ENCODE data around the gene MYOM1. TPM values are rescaled to one million over a fixed set of nuclear protein-coding genes. Genes with fewer than 3 reads are reported as not detected.

The MYOM1 gene
- total RNA-seq, 2 donors from 2014 or later, result 6.1 to 6.5 TPM

DNA sequence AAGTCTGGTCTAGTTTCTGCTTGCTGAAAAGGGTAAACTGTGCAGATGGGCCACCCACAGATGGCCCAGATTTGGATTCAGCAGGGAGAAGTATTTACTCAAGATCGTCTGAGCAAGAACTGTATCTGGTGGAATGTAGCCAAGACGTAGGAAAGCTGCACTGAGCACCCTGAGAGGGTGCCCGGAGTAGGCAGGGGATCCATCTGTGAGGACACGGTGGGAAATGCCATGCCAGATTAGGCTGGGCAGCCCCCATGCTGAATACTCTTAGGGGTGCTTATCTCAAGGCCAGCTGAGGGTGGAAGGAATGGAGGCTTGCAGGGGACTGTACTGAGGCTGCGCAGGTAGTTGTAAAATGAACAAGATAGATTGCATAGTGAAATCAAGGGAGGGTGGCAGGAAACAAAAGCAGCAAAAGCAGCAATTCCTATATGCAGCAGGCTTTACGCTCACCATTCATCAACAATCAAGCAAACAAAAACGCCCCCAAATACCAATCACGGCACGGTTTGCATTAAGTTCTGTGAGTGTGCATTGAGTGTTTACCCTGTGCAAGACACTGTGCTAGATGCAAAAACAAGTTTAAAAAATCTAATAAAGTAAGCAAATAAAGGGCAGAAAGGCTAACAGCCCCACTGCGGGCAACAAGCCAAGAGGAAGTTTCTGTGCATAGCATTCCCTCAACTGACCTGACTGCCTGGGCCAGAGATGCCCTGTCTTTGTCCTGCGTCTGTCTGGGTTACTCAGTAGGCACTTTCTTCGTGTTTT is 174.7 kb downstream of the MYOM1 start:
- H3K27me3 ChIP-seq (replicated peaks; ENCODE audit: insufficient read depth), result no peaks in the 10 kb centered on the region
- intact Hi-C loops (cut with DNase I), result no loop called here
- WGBS, result 38% methylated on average over 12 of the region's 12 CpGs
- H3K4me3 ChIP-seq, result peak overlapping the region in 1 of 2 donors; percentile 10
- no peaks in the 10 kb centered on the region for H3K36me3 ChIP-seq
- TF ChIP-seq POLR2A (IDR thresholded peaks at IDR 0.05) (no peak), POLR2AphosphoS5 (IDR thresholded peaks at IDR 0.05) (no peak)
- TF ChIP-seq, protein P1, sequence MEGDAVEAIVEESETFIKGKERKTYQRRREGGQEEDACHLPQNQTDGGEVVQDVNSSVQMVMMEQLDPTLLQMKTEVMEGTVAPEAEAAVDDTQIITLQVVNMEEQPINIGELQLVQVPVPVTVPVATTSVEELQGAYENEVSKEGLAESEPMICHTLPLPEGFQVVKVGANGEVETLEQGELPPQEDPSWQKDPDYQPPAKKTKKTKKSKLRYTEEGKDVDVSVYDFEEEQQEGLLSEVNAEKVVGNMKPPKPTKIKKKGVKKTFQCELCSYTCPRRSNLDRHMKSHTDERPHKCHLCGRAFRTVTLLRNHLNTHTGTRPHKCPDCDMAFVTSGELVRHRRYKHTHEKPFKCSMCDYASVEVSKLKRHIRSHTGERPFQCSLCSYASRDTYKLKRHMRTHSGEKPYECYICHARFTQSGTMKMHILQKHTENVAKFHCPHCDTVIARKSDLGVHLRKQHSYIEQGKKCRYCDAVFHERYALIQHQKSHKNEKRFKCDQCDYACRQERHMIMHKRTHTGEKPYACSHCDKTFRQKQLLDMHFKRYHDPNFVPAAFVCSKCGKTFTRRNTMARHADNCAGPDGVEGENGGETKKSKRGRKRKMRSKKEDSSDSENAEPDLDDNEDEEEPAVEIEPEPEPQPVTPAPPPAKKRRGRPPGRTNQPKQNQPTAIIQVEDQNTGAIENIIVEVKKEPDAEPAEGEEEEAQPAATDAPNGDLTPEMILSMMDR (IDR thresholded peaks at IDR 0.05), result no peak
- no peak overlapping the region for H3K27ac ChIP-seq
- peak; percentile 53 for DNase-seq (ENCODE audit: low spot score)
- no peaks in the 10 kb centered on the region for H3K4me1 ChIP-seq (replicated peaks)
- H3K9me3 ChIP-seq, result no peaks in the 10 kb centered on the region

DNA sequence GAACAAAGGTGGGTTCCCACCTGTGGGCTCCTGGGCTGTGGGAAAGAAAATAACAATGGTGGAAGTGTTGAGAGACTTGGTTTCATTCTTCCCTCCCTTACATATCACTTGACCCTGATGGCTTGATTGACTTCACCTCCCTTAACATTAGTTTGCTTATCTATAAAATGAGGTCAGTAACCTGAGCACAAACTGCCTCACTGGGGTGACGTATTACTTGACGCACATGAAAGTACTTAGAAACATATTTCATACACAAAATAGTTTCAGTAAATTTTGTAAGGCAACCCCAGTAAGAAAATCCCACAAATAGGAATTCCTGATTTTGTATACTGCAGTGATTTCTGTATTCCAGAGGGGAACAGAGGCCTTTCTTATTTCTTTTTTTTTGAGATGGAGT is 177.4 kb downstream of the MYOM1 start:
- Histone ChIP-seq H3K9me3 (no peaks in the 10 kb centered on the region), H3K4me1 (replicated peaks) (no peaks in the 10 kb centered on the region), H3K4me3 (no peak overlapping the region), H3K27me3 (replicated peaks; ENCODE audit: insufficient read depth) (no peaks in the 10 kb centered on the region), H3K27ac (no peak overlapping the region), H3K36me3 (no peaks in the 10 kb centered on the region)
- intact Hi-C loops (cut with DNase I), result no loop called here
- DNase-seq (ENCODE audit: low spot score), result no peak
- TF ChIP-seq POLR2AphosphoS5 (IDR thresholded peaks at IDR 0.05), result no peak
- TF ChIP-seq, protein P1 (IDR thresholded peaks at IDR 0.05), result no peak
- no peak for TF ChIP-seq POLR2A (IDR thresholded peaks at IDR 0.05)
- 87% methylated on average over 2 of the region's 2 CpGs for WGBS

DNA sequence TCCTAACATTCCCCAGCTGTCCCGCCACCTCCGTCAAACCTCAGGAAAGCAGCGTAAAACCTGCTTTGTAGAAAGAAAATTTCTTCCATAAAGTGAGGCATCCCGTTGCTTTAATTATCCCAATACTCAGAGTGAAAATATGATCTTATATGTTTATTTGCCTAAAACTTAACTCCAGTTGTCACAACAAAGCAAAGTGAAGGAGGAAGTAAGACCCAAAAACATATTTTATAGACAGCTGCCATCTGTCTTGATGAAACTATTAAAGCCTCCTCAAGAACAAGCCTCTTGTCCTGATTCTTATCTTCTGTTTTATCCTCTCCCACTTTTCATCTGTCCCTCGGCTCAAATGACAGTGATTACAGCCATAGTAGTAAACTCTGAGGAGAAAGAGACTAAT is 177.9 kb downstream of the MYOM1 start:
- 50% methylated on average over 5 of the region's 5 CpGs for WGBS
- H3K27me3 ChIP-seq (replicated peaks; ENCODE audit: insufficient read depth), result no peaks in the 10 kb centered on the region

DNA sequence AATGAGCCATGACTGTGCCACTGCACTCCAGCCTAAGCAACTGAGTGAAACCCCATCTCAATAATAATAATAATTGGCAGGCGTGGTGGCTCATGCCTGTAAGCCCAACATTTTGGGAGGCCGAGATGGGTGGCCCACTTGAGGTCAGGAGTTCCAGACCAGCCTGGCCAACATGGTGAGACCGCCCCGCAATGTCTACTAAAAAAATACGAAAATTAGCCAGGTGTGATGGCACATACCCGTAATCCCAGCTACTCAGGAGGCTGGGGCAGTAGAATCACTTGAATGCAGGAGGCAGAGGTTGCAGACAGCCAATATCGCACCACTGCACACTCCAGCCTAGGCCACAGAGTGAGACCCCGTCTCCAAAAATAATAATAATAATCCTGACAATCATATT is 178.9 kb downstream of the MYOM1 start:
- no peaks in the 10 kb centered on the region for H3K36me3 ChIP-seq
- intact Hi-C loops (cut with DNase I), result no loop called here
- H3K4me3 ChIP-seq, result no peak overlapping the region
- no peak overlapping the region for H3K27ac ChIP-seq
- H3K4me1 ChIP-seq (replicated peaks), result no peaks in the 10 kb centered on the region
- H3K27me3 ChIP-seq (replicated peaks; ENCODE audit: insufficient read depth), result no peaks in the 10 kb centered on the region
- H3K9me3 ChIP-seq, result no peaks in the 10 kb centered on the region
- 97% methylated on average over 8 of the region's 8 CpGs for WGBS
- no peak for DNase-seq (ENCODE audit: low spot score)
- TF ChIP-seq POLR2AphosphoS5 (IDR thresholded peaks at IDR 0.05) (no peak), POLR2A (IDR thresholded peaks at IDR 0.05) (no peak)
- TF ChIP-seq, protein P1 (IDR thresholded peaks at IDR 0.05), result no peak

More for the DNA sequence above, 177.9 kb downstream of the MYOM1 start:
- no peak for DNase-seq (ENCODE audit: low spot score)
- Histone ChIP-seq H3K4me1 (replicated peaks) (no peaks in the 10 kb centered on the region), H3K27ac (no peak overlapping the region), H3K36me3 (no peaks in the 10 kb centered on the region), H3K4me3 (no peak overlapping the region), H3K9me3 (no peaks in the 10 kb centered on the region)
- intact Hi-C loops (cut with DNase I), result no loop called here
- TF ChIP-seq, protein P1 (IDR thresholded peaks at IDR 0.05), result no peak
- no peak for TF ChIP-seq POLR2AphosphoS5 (IDR thresholded peaks at IDR 0.05)
- no peak for TF ChIP-seq POLR2A (IDR thresholded peaks at IDR 0.05)

DNA sequence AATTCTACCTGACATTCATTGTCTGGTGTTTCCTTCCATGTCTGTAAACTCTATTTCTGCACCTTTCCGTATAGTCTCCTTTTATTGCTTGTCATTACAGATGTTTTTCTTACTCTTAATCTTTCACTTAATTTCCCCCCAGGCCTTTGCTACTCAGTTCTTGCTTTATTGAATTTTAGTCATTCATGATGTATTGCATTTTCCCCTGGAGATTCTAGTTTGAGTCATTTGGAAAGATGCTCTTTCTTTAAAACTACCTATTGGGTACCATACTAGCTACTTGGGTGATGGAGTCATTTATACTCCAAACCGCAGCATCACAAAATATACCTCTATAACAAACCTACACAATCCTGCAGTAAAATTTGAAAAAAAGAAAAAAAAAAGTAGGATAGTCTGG is 179.6 kb downstream of the MYOM1 start:
- Histone ChIP-seq H3K4me1 (replicated peaks) (no peaks in the 10 kb centered on the region), H3K36me3 (no peaks in the 10 kb centered on the region), H3K4me3 (no peak overlapping the region), H3K27me3 (replicated peaks; ENCODE audit: insufficient read depth) (no peaks in the 10 kb centered on the region), H3K9me3 (no peaks in the 10 kb centered on the region), H3K27ac (no peak overlapping the region)
- intact Hi-C loops (cut with DNase I), result no loop called here
- no peak for DNase-seq (ENCODE audit: low spot score)
- TF ChIP-seq POLR2AphosphoS5 (IDR thresholded peaks at IDR 0.05), result no peak
- TF ChIP-seq, protein P1 (IDR thresholded peaks at IDR 0.05), result no peak
- 88% methylated on average over 2 of the region's 2 CpGs for WGBS
